Epidermal melanocyte (primary cell): ENCODE data around the gene ADGRF3.
"Not testable (repeated sequence)": the region's sequence is repeated elsewhere in the genome, so short reads cannot be mapped to it uniquely, and the experiment has no call there.

Experiments used
- DNase-seq: peaks from one replicate; pipeline ENCODE4 v3.0.0; 2011; ENCODE audit warnings: low spot score; ENCODE audit not compliant: insufficient read length

Gene ADGRF3

DNA sequence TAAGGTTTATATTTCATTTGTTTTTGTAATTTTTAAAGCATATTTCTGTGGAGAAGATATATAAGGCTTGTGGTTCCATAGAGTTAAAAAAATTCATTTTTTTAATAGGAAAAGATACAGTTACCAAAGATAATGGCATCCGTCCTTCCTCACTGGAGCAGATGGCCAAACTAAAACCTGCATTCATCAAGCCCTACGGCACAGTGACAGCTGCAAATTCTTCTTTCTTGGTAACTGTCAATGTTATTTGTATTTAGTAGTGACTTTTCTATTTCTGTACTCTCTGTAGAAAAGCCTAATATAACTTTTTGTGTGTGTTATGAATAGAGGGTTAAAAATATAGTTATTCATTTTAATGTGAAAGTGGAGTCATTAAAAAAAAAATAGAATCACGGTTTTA is 66.7 kb downstream of the ADGRF3 start:
- no peak for DNase-seq

DNA sequence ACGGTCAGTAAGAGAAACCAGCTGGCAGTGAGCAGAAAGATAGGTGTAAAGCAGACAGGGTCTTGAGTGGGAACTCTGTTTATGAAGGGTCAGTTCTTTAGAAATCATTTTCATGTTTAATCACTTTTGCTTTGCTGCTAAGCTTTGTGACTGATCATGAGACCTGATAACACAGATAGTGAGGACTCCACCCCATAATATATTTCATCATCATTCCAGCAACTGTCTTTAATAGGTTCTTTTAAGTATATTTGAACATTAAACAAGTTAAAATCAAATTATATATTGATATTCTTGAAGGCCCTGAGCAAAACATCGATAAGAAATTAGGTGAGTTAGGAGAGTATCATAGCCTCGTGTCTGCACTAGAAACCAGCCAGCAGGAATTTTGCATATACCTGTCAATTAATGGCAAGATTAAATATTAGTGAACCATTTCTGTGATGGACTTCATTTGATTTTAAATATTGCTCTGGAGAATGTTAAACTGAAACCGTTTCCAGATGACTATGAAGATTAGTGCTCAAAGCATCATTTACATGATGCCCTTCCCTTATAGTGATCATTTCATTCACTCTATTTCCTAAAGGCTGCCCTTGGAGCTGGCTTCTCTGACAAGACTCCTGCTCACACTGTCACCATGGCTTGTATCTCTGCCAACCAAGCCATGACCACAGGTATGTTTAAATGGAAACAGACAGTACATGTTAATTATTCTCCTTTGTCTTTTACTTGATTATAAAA is 69.9 kb downstream of the ADGRF3 start:
- no peak for DNase-seq

DNA sequence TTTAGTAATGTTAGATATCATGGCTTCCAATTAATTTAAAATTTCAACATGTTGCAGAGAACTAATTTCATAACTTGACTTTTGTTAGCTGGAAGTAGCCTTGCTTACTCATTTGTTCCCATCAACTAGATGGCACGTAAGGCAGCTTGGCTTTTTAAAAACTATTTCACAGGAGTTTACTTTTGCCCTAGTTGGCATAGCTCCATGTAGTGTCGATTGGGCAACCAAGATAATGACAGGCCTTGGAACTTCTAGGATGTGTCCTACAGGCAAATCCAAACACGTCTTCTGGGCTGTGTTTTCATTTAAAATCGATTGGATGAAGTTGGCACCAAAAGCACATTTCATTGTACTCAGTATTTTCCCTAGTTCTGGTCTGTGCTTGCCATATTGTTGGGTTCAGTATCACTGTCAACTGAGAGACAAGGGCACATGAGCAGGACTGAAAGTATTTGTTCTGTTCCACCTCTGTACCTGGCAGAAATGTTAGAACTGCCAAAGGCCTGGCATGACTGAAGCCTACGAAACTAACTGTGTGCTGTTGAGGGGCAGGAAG is 72.5 kb downstream of the ADGRF3 start:
- DNase-seq = peak; percentile 22

DNA sequence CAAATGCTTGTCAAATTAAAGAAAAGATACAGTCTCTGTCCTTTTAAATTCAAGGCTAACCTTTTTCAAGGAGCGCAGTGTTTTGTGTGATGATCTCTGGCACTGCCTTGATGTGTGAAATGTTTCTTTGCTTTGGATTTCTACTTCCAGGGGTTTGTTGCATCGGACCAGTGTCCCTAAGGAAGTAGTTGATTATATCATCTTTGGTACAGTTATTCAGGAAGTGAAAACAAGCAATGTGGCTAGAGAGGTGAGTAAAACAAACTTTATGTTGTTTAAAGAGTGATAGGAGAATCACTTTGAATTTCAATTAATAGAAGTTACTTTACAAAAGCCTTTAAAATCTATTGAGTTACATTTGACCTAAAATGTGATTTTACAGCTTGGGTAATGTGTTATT is 73.1 kb downstream of the ADGRF3 start:
- DNase-seq = no peak

DNA sequence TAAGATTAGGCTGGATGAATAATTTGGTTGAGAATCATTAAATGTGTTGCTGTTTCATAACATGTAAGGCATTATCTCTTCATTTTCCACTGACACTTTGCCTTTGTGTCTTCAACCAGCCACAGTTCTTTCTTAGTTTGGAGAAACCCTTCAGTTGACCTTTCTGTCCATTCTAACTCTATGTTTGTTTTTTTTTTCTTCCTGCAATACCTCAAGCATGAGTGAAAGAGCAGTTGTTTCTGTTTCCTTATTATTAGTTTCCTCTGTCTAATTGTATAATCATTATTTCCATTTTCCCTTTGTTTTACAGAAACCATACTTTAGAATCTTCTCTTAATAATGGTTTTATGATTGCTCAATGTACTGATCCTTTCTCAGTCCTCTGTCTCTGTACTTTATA is 76.2 kb downstream of the ADGRF3 start:
- DNase-seq = no peak

DNA sequence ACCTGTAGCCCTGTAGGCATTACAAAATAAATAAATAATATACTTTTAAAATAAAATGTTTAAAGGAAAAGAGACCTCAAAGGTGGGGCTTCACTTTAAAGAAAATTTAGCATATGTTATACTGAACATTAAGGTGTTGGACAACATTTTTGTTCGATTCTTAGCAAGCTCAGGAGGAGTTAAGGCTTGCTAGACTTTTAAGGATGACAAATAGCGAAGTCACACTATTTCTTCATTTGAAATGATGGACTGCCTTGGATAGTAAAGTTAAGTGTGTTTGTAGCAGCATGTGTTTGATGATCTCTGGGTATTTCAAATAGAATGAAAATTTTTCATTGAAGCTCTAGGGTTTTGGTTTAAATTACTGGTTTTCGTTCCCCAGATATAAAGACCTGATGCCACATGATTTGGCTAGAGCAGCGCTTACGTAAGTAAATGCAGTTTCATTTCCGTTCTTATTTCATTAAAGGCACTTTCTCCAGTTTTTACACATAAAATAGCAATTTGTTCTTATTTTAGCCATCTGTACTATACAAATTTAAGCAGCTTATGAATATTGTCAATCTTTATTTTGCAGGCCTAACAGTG is 76.9 kb downstream of the ADGRF3 start:
- no peak for DNase-seq

DNA sequence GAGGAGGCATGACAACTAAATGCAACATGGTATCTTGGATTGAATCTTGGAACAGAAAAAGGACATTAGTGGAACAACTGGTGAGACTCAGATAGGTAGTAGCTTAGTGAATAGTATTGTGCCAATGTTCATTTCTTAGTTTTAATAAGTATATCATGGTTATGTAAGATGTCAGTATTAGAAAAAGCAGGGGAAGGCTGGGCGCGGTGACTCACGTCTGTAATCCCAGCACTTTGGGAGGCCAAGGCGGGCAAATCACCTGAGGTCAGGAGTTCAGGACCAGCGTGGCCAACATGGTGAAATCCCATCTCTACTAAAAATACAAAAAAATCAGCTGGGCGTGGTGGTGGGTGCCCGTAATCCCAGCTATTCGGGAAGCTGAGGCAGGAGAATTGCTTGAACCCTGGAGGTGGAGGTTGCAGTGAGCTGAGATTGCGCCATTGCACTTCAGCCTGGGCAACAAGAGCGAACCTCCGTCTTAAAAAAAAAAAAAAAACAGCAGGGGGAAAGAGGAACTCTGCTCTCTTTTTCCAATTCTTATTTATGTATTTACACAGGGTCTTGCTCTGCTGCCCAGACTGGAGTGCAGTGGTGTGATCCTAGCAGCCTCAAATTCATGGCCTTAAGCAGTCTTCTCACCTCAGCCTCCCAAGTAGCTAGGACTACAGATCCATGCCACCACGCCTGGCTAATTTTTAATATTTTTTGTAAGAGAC is 77.8 kb downstream of the ADGRF3 start:
- not testable (repeated sequence) for DNase-seq

DNA sequence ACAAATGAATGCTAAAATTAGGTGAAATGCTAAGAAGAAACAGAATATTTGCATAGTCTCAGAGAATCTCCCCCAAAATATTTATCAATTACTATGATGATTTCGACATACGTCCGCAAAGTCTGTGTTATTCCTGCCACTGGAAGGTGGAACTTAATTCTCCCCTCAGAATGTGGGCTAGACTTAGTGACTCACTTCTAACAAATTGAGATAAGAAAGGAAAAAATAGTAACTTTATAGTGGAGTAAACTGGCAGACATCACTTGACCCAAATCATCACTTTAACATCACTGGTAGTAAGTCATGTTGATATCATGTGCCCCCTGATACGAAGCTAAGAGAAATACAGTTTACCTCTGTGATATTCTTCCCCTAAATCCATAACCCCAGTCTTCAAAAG is 78.4 kb downstream of the ADGRF3 start:
- DNase-seq = no peak

DNA sequence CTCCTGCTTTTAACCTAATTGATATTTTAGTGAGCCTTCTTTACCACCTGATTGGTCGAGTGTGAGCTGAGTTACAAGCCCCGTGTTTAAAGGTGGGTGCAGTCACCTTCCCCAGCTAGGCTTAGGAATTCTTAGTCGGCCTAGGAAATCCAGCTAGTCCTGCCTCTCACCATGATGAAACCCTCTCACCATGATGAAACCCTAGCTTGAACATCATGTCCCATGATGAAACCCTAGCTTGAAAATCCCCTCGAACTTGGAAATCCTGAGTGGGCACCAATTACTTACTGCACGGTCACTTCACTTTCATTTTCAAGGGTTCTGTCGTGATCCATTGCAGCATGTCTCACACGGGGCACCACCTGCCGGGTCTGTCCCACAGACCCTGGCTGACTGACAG is 87.8 kb downstream of the ADGRF3 start:
- not testable (repeated sequence) for DNase-seq
